Memory B cell (primary cell): Measurements from ENCODE around the gene TRIM37.

ENCODE experiments used
- ATAC-seq: fragments of 150-1000 bp; cut with Tn5 transposase; 2 replicates; pipeline ENCODE4 v1.10.0; 2021; ENCODE audit warnings: low read depth, mild to moderate bottlenecking, moderate library complexity
- DNase-seq, 2 donors: peaks; one replicate each; pipeline ENCODE4 v3.0.0; 2022; ENCODE audit warnings: low spot score in 2 of 2
- H3K27ac Mint-ChIP-seq: one replicate; pipeline ENCODE4 v1.8.0; 2022; ENCODE audit warnings: mild to moderate bottlenecking, moderate library complexity, mixed read lengths
- H3K27me3 Mint-ChIP-seq: one replicate; pipeline ENCODE4 v1.8.0; 2022; ENCODE audit warnings: mixed read lengths
- H3K36me3 Mint-ChIP-seq: one replicate; pipeline ENCODE4 v1.8.0; 2022; ENCODE audit warnings: mild to moderate bottlenecking, mixed read lengths
- H3K4me1 Mint-ChIP-seq: one replicate; pipeline ENCODE4 v1.8.0; 2022; ENCODE audit warnings: mixed read lengths
- H3K4me3 Mint-ChIP-seq: one replicate; pipeline ENCODE4 v1.8.0; 2022; ENCODE audit warnings: mild to moderate bottlenecking, moderate library complexity, mixed read lengths
- H3K9me3 Mint-ChIP-seq: one replicate; pipeline ENCODE4 v1.8.0; 2022; ENCODE audit warnings: mixed read lengths

The TRIM37 gene

GRCh38 chr17:59002848-59003247 is 103.8 kb downstream of the TRIM37 start:
- H3K4me3 Mint-ChIP-seq: no peak overlapping the region
- H3K36me3 Mint-ChIP-seq: peaks cover 6% of the 10 kb centered on the region

DNA sequence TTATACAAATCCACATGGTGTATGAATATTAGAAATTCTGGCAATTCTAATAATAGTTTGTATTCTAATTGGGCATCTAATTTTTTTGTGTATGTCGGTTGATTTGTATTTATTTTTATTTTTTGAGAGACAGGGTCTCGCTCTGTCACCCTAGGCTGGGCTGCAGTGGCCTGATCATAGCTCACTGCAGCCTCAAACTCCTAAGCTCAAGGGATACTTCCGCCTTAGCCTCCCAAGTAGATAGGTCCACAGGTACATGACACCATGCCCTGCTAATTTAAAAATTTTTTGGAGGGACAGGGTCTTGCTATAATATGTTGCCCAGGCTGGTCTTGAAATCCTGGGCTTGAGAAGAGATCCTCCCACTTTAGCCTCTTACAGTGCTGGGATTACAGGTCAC is 104.6 kb downstream of the TRIM37 start:
- Mint-ChIP-seq H3K36me3 (peaks cover 6% of the 10 kb centered on the region), H3K27ac (peak overlapping the region; percentile 97)
- no peak for DNase-seq

More at GRCh38 chr17:59002848-59003247, 103.8 kb downstream of the TRIM37 start:
- H3K27me3 Mint-ChIP-seq: no peaks in the 10 kb centered on the region
- DNase-seq (no peak), ATAC-seq (no peak)
- H3K9me3 Mint-ChIP-seq: no peaks in the 10 kb centered on the region
- H3K4me1 Mint-ChIP-seq: peaks cover 10% of the 10 kb centered on the region
- no peak overlapping the region for H3K27ac Mint-ChIP-seq

GRCh38 chr17:59001158-59001814 is 105.4 kb downstream of the TRIM37 start:
- no peaks in the 10 kb centered on the region for H3K27me3 Mint-ChIP-seq
- ATAC-seq (peak; percentile 99), DNase-seq (peak; percentile 46 to 77)
- no peaks in the 10 kb centered on the region for H3K9me3 Mint-ChIP-seq
- H3K27ac Mint-ChIP-seq: peak overlapping the region; percentile 97
- H3K4me1 Mint-ChIP-seq: peaks cover 10% of the 10 kb centered on the region
- H3K4me3 Mint-ChIP-seq: peak overlapping the region; percentile 87
- peaks cover 6% of the 10 kb centered on the region for H3K36me3 Mint-ChIP-seq

More for the DNA sequence above, 104.6 kb downstream of the TRIM37 start:
- no peak for ATAC-seq
- Mint-ChIP-seq H3K4me3 (no peak overlapping the region), H3K27me3 (no peaks in the 10 kb centered on the region), H3K4me1 (peaks cover 10% of the 10 kb centered on the region), H3K9me3 (no peaks in the 10 kb centered on the region)

- ATAC-seq: no peak
- Mint-ChIP-seq H3K4me3 (no peak overlapping the region), H3K9me3 (no peaks in the 10 kb centered on the region), H3K27me3 (no peaks in the 10 kb centered on the region), H3K36me3 (peaks cover 6% of the 10 kb centered on the region), H3K27ac (peak overlapping the region; percentile 74), H3K4me1 (peaks cover 10% of the 10 kb centered on the region)
- no peak for DNase-seq
Measured at GRCh38 chr17:59000022-59000421, 106.7 kb downstream of the TRIM37 start.

DNA sequence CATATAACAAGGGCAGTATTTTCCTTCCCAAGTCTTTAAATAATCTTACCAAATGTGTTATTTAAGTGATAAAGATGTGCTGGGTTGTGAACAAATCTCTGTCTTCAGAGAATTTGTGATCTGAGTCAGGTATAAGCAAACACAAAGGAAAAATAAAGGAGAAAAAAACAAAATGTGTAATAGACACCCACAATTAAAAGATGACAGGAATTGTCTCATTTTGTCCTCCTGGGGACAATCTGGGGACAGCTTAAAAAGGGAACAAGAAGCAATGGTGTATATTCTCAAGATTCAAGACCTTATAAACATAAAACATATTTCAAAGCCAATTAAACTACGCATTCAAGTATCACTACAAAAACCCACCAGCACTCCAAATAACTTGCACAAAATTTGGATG is 107.2 kb downstream of the TRIM37 start:
- no peak for DNase-seq
- H3K4me3 Mint-ChIP-seq: no peak overlapping the region
- no peaks in the 10 kb centered on the region for H3K27me3 Mint-ChIP-seq
- H3K9me3 Mint-ChIP-seq: no peaks in the 10 kb centered on the region
- no peak for ATAC-seq
- H3K4me1 Mint-ChIP-seq: peaks cover 10% of the 10 kb centered on the region
- H3K27ac Mint-ChIP-seq: peak overlapping the region; percentile 74
- peaks cover 6% of the 10 kb centered on the region for H3K36me3 Mint-ChIP-seq

DNA sequence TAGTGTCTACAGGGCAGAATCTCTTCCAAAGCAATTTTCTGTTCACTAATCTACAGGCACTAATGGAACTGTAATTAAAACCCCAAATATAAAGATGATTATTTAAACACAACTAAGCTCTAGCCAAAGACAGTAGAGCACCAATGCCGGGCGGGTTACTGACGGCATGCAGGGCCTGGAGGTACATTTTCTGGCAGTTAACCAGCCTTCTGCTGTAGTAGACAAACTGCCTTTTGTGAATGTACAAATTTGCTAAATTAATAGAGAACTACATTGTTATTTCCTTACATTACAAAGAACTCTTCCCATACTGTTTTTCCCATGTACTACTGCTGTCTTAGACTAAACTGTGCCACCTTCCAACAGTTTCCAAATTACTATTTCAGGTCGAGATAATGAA is 107.8 kb downstream of the TRIM37 start:
- Mint-ChIP-seq H3K27me3 (no peaks in the 10 kb centered on the region), H3K4me3 (no peak overlapping the region), H3K27ac (peak overlapping the region; percentile 74), H3K4me1 (peaks cover 8% of the 10 kb centered on the region), H3K36me3 (peaks cover 6% of the 10 kb centered on the region), H3K9me3 (no peaks in the 10 kb centered on the region)
- DNase-seq (no peak), ATAC-seq (no peak)

DNA sequence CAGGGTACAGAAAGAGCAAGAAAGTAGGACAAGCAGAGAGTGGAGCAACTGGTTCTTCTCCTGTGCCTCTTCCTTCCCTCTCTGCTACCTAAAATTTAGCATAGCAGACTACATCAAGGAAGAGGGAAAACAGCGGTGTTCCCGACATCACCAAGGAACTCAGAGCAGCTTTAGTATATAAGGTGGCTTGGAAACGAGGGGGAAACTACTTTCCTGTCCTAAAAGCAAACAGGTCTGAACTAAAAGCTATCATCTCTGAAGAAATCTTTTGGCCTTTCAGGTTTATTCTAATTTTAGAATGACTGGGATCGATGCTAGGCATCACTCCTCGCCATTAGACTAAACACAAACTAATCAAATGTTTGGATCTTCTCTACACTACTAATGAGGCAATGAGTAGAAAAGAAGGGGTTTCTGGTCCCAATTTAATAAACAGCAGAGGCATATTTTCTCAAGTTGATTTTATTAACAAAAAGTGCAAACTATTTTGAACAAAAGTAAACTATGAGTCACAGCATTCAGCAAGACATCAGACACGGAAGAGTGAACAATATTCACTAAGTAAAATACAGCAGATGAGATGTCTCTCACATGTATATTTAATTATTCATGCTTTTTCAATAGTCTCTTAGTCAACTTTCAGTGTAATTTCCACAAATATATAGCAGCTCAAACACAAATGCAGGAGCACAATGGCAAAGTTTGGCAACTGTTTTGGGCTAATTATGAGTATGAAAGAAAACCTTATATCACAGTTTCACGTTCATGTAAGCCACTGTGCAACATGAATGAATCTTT is 108.7 kb downstream of the TRIM37 start:
- Mint-ChIP-seq H3K27ac (peak overlapping the region; percentile 74), H3K4me3 (no peak overlapping the region), H3K9me3 (no peaks in the 10 kb centered on the region), H3K36me3 (peaks cover 7% of the 10 kb centered on the region), H3K4me1 (peaks cover 9% of the 10 kb centered on the region), H3K27me3 (no peaks in the 10 kb centered on the region)
- no peak for DNase-seq
- ATAC-seq: no peak

DNA sequence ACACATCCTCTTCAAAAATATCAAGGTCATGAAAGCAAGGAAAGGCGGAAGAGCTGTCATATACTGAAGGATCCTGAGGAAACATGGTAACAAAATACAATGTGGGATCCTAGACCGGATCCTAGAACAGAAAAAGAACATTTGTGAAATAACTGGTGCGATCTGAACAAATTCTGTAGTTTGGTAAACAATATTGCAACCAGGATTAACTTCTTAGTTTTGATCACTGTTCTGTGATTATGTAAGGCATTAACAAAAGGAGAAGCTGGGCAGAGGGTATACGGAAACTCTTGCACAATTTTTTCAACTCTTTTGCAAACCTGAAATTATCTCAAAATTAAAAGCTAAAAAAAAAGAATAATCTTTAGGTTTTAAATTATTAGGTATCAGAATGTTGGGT is 109.7 kb downstream of the TRIM37 start:
- H3K4me1 Mint-ChIP-seq: peaks cover 9% of the 10 kb centered on the region
- no peaks in the 10 kb centered on the region for H3K27me3 Mint-ChIP-seq
- no peaks in the 10 kb centered on the region for H3K9me3 Mint-ChIP-seq
- H3K27ac Mint-ChIP-seq: peak overlapping the region; percentile 25
- ATAC-seq (no peak), DNase-seq (no peak)
- H3K36me3 Mint-ChIP-seq: peaks cover 7% of the 10 kb centered on the region
- H3K4me3 Mint-ChIP-seq: no peak overlapping the region

GRCh38 chr17:58995247-58995940 is 111.3 kb downstream of the TRIM37 start:
- Mint-ChIP-seq H3K27me3 (no peaks in the 10 kb centered on the region), H3K4me1 (peaks cover 3% of the 10 kb centered on the region), H3K27ac (no peak overlapping the region), H3K36me3 (peaks cover 5% of the 10 kb centered on the region), H3K4me3 (no peak overlapping the region), H3K9me3 (no peaks in the 10 kb centered on the region)
- no peak for DNase-seq
- no peak for ATAC-seq

DNA sequence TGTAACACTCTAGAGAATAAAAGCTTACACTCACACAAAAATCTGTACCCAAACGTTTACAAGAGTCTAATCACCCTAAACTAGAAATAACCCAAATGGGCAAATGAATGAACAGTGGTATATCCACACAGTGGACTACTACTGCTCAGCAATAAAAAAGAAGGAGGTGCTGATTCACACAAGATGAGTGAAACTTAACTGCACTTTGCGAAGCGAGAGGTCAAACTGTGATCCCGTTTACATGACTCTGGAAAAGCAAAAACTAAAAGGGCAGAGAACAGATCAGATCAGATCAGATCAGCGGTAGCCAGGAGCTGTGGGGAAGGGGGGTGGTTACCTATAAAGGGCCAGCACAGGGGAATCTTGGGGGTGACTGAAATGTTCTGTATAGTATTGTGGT is 113.4 kb downstream of the TRIM37 start:
- H3K9me3 Mint-ChIP-seq: no peaks in the 10 kb centered on the region
- peaks cover 2% of the 10 kb centered on the region for H3K4me1 Mint-ChIP-seq
- H3K27ac Mint-ChIP-seq: no peak overlapping the region
- H3K36me3 Mint-ChIP-seq: peaks cover 4% of the 10 kb centered on the region
- DNase-seq (no peak), ATAC-seq (no peak)
- H3K27me3 Mint-ChIP-seq: no peaks in the 10 kb centered on the region
- H3K4me3 Mint-ChIP-seq: no peak overlapping the region

GRCh38 chr17:58991718-58992331 is 114.9 kb downstream of the TRIM37 start:
- H3K27ac Mint-ChIP-seq: no peak overlapping the region
- no peaks in the 10 kb centered on the region for H3K9me3 Mint-ChIP-seq
- H3K4me3 Mint-ChIP-seq: no peak overlapping the region
- peaks cover 2% of the 10 kb centered on the region for H3K4me1 Mint-ChIP-seq
- H3K27me3 Mint-ChIP-seq: no peaks in the 10 kb centered on the region
- DNase-seq (no peak), ATAC-seq (no peak)
- peaks cover 4% of the 10 kb centered on the region for H3K36me3 Mint-ChIP-seq

- H3K27ac Mint-ChIP-seq: no peak overlapping the region
Measured at GRCh38 chr17:58989629-58990028, 117.1 kb downstream of the TRIM37 start.

GRCh38 chr17:58985971-58986370 is 120.7 kb downstream of the TRIM37 start:
- no peaks in the 10 kb centered on the region for H3K4me1 Mint-ChIP-seq
- ATAC-seq (no peak), DNase-seq (no peak)
- no peak overlapping the region for H3K4me3 Mint-ChIP-seq
- H3K27me3 Mint-ChIP-seq: no peaks in the 10 kb centered on the region
- no peaks in the 10 kb centered on the region for H3K9me3 Mint-ChIP-seq
- no peak overlapping the region for H3K27ac Mint-ChIP-seq
- H3K36me3 Mint-ChIP-seq: peaks cover 2% of the 10 kb centered on the region

More at GRCh38 chr17:58989629-58990028, 117.1 kb downstream of the TRIM37 start:
- Mint-ChIP-seq H3K4me3 (no peak overlapping the region), H3K27me3 (no peaks in the 10 kb centered on the region), H3K36me3 (peaks cover 4% of the 10 kb centered on the region), H3K9me3 (no peaks in the 10 kb centered on the region), H3K4me1 (peaks cover 2% of the 10 kb centered on the region)
- ATAC-seq: no peak
- DNase-seq: no peak

GRCh38 chr17:58985367-58985766 is 121.3 kb downstream of the TRIM37 start:
- Mint-ChIP-seq H3K4me1 (no peaks in the 10 kb centered on the region), H3K9me3 (no peaks in the 10 kb centered on the region), H3K27me3 (no peaks in the 10 kb centered on the region), H3K27ac (no peak overlapping the region), H3K4me3 (no peak overlapping the region), H3K36me3 (peaks cover 2% of the 10 kb centered on the region)
- ATAC-seq (no peak), DNase-seq (no peak)
